GM19397 (cell line): ENCODE data around the gene ZDHHC11.
"Not testable (repeated sequence)": the region's sequence is repeated elsewhere in the genome, so short reads cannot be mapped to it uniquely, and the experiment has no call there.

ENCODE experiments used
- ATAC-seq: cut with Tn5 transposase; IDR thresholded peaks from one replicate; pipeline ENCODE4 v1.9.1; 2021; ENCODE audit warnings: mild to moderate bottlenecking, moderate library complexity; ENCODE audit not compliant: unreplicated experiment

The ZDHHC11 gene

GRCh38 chr5:750226-750625 is 100.6 kb downstream of the ZDHHC11 start:
- ATAC-seq = not testable (repeated sequence)

- ATAC-seq = no peak
Observed at GRCh38 chr5:749101-749670, 101.6 kb downstream of the ZDHHC11 start.

GRCh38 chr5:748011-748980 is 102.5 kb downstream of the ZDHHC11 start:
- ATAC-seq = not testable (repeated sequence)

GRCh38 chr5:747303-747844 is 103.4 kb downstream of the ZDHHC11 start:
- not testable (repeated sequence) for ATAC-seq

GRCh38 chr5:746258-746761 is 104.5 kb downstream of the ZDHHC11 start:
- ATAC-seq = no peak
